Testis (tissue), 2 donors: Measurements from ENCODE around the gene WDR76.

Source experiments
- CTCF ChIP-seq, 3 experiments: fragments of 450-650 bp in 2 of 3; fragments of 200-600 bp in 1 of 3; sonication (generic) in 1 of 3; IDR thresholded peaks; one replicate each; pipeline ENCODE4 v1.5.1; 2016 to 2019; ENCODE audit warnings: antibody characterized with exemption in 3 of 3, mild to moderate bottlenecking in 2 of 3, moderate library complexity in 1 of 3
- POLR2A ChIP-seq: fragments of 450-650 bp; IDR thresholded peaks from one replicate; pipeline ENCODE4 v1.6.1; 2017; ENCODE audit warnings: antibody characterized with exemption, mild to moderate bottlenecking, moderate library complexity

- TF ChIP-seq CTCF (IDR thresholded peaks at IDR 0.05) (no peak), POLR2A (no peak)
These were observed 32.3 kb upstream of the WDR76 start for GRCh38 chr15:43794269-43795037.
